Prostate gland (tissue), 2 donors: ENCODE data around the gene ITGB5. TPM values are rescaled to one million over a fixed set of nuclear protein-coding genes. Genes with fewer than 3 reads are reported as not detected.
A peak's percentile ranks its signal among the peaks of the same experiment; 100 is the strongest.
"Not testable (repeated sequence)": the region's sequence is repeated elsewhere in the genome, so short reads cannot be mapped to it uniquely, and the experiment has no call there.

Experiments used
- DNase-seq: peaks from one replicate; pipeline ENCODE4 v3.0.0-alpha.2; 2019; ENCODE audit warnings: low spot score
- H3K27ac ChIP-seq, 2 donors: fragments of 200-600 bp; sonication (generic); 2 replicates each; pipeline ENCODE4 v1.5.1; 2017 to 2019
- H3K27me3 ChIP-seq: fragments of 200-600 bp; sonication (generic); replicated peaks from 2 replicates; pipeline ENCODE4 v1.5.1; 2019; ENCODE audit not compliant: insufficient read depth
- H3K36me3 ChIP-seq, 2 donors: fragments of 200-600 bp; sonication (generic); 1 replicate in 1 of 2; 2 replicates in 1 of 2; pipeline versions ENCODE4 v1.5.1 to v1.8.1; 2017 to 2019
- H3K4me1 ChIP-seq: fragments of 200-600 bp; sonication (generic); replicated peaks from 2 replicates; pipeline ENCODE4 v1.5.1; 2019
- H3K4me3 ChIP-seq, 2 donors: fragments of 200-600 bp; sonication (generic); 2 replicates each; pipeline ENCODE4 v1.5.1; 2017 to 2019
- H3K9me3 ChIP-seq: fragments of 200-600 bp; sonication (generic); 2 replicates; pipeline ENCODE4 v1.5.1; 2017
- POLR2A ChIP-seq: fragments of 450-650 bp; IDR thresholded peaks from one replicate; pipeline ENCODE4 v1.6.1; 2016; ENCODE audit warnings: antibody characterized with exemption, mild to moderate bottlenecking
- POLR2AphosphoS5 ChIP-seq: sonication (generic); formaldehyde crosslinking; IDR thresholded peaks from one replicate; pipeline ENCODE4 v1.6.1; 2017; ENCODE audit warnings: antibody characterized with exemption
- WGBS: methylation state at CpG from one replicate; pipeline ENCODE4 v1.1.5; 2018; 5-methylcytosine and 5-hydroxymethylcytosine counted together
- intact Hi-C: fragments of 100-400 bp; cut with DNase I; formaldehyde crosslinking; loops from one replicate; pipeline ENCODE4 v1.14.2; 2022
- total RNA-seq, 2 donors: library from RNA; depleted of rRNA; stranded (reverse); fragments of >200 nt; gene quantifications; one replicate each; pipeline ENCODE4 v1.1.0, GENCODE V29; 2016
- TF ChIP-seq, protein P1 (sequence below), 4 experiments: fragments of 200-600 bp in 2 of 4; fragments of 450-650 bp in 2 of 4; sonication (generic) in 2 of 4; IDR thresholded peaks; 1 replicate in 3 of 4; 2 replicates in 1 of 4; pipeline ENCODE4 v1.5.1; 2016 to 2019; ENCODE audit warnings: antibody characterized with exemption in 4 of 4, mild to moderate bottlenecking in 2 of 4, moderate library complexity in 2 of 4

Gene ITGB5
- total RNA-seq, 2 donors from 2014 or later = 123 to 154 TPM

DNA sequence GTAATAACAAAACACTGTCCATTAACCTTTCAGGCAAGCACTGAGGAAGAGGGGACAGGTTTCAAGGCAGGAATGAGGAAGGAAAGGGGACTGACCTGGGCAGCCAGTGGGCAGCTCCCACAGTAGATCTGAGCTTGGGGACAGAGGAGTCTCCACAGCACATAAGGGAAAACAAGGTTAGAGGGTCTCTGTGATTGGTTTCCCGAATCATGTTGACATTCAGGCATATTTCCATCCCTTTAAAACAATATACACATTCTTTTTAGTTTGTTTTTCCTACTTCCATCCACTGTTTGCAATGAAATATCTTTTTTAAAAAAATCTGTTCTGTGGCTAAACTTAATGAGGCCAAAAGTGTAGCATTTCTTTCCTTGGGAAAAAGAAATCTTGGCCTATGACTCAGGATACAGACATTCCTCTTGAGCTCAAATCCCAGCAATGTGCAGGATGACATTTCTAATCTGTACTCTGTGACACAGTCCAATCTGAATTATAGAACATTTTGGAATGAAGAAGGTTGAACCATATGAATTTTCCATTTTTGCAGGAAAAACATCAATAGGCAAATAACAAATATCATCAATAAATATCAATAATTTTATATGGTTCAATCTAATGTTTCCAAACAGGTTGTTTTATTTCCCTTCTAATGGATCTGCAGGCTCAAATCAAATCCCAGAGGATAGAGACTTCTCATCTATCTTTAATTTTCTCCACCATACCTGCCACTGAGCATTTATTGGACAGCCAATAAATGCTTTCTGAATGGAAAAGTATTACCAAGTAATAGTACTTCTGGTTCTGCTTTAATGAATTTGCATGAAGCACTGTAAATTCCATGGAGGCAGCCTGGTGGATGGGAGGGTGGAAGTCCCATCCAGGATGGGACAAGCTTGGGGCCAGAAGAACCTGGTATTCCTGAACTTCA lies 54.1 kb downstream of the ITGB5 start:
- intact Hi-C loops = no loop called here
- Histone ChIP-seq H3K4me3 (no peak overlapping the region), H3K9me3 (no peaks in the 10 kb centered on the region), H3K27ac (peak overlapping the region in 1 of 2 donors; percentile 12), H3K27me3 (no peaks in the 10 kb centered on the region), H3K36me3 (no peaks in the 10 kb centered on the region), H3K4me1 (peaks cover 24% of the 10 kb centered on the region)
- TF ChIP-seq POLR2AphosphoS5 = no peak
- TF ChIP-seq, protein P1, sequence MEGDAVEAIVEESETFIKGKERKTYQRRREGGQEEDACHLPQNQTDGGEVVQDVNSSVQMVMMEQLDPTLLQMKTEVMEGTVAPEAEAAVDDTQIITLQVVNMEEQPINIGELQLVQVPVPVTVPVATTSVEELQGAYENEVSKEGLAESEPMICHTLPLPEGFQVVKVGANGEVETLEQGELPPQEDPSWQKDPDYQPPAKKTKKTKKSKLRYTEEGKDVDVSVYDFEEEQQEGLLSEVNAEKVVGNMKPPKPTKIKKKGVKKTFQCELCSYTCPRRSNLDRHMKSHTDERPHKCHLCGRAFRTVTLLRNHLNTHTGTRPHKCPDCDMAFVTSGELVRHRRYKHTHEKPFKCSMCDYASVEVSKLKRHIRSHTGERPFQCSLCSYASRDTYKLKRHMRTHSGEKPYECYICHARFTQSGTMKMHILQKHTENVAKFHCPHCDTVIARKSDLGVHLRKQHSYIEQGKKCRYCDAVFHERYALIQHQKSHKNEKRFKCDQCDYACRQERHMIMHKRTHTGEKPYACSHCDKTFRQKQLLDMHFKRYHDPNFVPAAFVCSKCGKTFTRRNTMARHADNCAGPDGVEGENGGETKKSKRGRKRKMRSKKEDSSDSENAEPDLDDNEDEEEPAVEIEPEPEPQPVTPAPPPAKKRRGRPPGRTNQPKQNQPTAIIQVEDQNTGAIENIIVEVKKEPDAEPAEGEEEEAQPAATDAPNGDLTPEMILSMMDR (IDR thresholded peaks at IDR 0.05) = no peak
- no peak for TF ChIP-seq POLR2A
- no peak for DNase-seq
- 56% methylated on average over 1 of the region's 1 CpG for WGBS

DNA sequence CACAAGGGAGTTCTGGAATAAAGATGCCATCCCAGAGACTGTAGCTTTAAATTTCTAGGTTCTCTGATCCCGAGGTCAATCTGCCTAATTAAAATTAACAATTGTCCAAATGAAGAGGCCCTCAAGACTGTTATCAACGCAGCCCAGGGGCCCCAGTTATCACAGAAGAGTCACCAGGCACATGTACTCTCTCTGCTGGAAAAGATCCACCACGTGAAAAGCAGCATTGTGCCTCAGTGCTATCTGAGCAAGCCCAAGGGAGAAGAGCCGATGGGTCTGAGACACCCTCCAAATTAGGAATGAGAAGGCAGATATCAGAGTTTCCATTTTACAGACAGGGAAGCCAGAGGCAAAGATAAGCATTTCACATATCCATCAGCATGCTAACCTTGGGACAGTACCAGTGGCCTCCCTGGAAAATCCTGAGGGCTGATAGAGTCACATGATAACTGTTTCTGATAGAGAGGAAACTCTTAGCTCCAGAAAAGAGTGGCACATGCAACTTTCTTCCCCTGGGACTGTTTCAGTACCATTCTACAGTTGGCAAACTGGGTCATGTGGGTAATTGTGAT lies 55.5 kb downstream of the ITGB5 start:
- Histone ChIP-seq H3K9me3 (no peaks in the 10 kb centered on the region), H3K4me3 (no peak overlapping the region), H3K27ac (no peak overlapping the region), H3K27me3 (no peaks in the 10 kb centered on the region), H3K36me3 (no peaks in the 10 kb centered on the region), H3K4me1 (peaks cover 21% of the 10 kb centered on the region)
- TF ChIP-seq, protein P1 (IDR thresholded peaks at IDR 0.05) = no peak
- TF ChIP-seq POLR2AphosphoS5 (no peak), POLR2A (no peak)
- no peak for DNase-seq
- intact Hi-C loops = no loop called here
- WGBS = 72% methylated on average over 4 of the region's 4 CpGs

DNA sequence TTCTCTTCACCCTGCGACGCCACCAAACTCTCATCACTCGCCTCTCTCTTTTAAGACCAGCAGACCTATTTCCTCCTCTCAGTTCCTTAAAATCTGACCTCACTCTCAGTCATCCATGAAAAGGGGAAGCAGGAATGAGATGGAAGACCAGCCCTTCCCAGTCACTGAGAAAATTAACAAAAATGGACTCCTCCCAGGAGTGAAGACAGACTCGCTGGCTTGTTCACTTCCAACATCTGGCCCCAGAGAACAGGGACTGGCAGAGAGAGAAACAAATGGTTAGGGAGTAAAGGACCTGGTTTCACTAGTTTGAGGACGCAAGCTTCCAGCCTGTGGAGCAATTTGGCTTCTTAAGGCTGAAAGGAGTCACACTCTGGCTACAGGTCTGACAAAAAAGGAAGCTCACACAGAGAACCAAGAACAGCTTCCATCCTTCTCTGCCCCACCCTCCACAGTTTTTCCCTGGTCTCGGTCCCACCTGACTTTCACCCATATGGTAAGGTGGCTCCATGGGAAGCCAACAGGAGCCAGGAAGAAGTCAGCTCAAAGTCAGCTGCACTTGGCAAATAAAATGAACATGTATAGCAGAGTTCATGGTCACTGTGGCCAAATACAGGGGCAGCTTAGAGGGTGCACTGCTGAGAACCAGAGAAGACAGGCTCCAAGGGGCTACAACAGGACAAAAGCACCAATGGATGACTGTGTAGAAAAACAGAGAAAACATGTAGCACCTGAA lies 57.2 kb downstream of the ITGB5 start:
- no peaks in the 10 kb centered on the region for H3K36me3 ChIP-seq
- peaks cover 4% of the 10 kb centered on the region for H3K4me1 ChIP-seq
- DNase-seq = no peak
- H3K4me3 ChIP-seq = no peak overlapping the region
- intact Hi-C loops = no loop called here
- H3K27me3 ChIP-seq = no peaks in the 10 kb centered on the region
- no peak overlapping the region for H3K27ac ChIP-seq
- no peak for TF ChIP-seq POLR2AphosphoS5
- TF ChIP-seq, protein P1 (IDR thresholded peaks at IDR 0.05) = no peak
- TF ChIP-seq POLR2A = no peak
- 64% methylated on average over 6 of the region's 6 CpGs for WGBS
- H3K9me3 ChIP-seq = no peaks in the 10 kb centered on the region

DNA sequence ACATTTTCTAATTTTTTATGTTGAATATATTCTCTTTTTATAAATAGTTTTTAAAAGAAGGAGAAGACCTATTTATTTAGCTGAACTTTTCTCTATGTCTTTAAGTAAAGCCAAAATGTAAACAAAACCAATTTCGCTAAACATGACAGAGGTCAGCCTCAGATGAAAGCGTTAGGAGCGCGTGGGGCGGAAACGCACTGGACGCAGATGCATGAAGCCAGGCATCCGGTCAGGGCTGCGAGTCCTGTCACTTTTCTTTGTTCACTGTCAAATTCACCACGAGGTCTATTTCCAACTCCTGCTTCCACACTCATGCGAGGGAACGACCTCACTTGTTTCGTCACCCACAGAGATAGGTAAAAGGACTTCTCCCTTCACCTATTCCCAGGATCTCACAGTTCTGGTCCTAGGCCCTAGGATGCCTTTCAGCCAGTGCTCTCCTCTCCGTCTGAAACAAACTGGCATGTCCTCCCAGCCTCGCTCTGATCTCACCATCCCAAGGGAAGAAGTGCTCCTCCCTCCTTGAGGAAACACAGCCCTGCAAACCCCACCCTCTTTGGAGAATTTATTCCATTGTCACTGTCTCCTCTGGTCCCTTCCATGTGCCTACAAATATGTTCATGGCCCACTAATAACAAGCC lies 57.9 kb downstream of the ITGB5 start:
- 90% methylated on average over 15 of the region's 15 CpGs for WGBS
- no peak overlapping the region for H3K27ac ChIP-seq
- intact Hi-C loops = no loop called here
- H3K27me3 ChIP-seq = no peaks in the 10 kb centered on the region
- TF ChIP-seq POLR2A (no peak), POLR2AphosphoS5 (no peak)
- TF ChIP-seq, protein P1 (IDR thresholded peaks at IDR 0.05) = no peak
- no peaks in the 10 kb centered on the region for H3K36me3 ChIP-seq
- no peaks in the 10 kb centered on the region for H3K9me3 ChIP-seq
- H3K4me1 ChIP-seq = no peaks in the 10 kb centered on the region
- H3K4me3 ChIP-seq = no peak overlapping the region
- no peak for DNase-seq

DNA sequence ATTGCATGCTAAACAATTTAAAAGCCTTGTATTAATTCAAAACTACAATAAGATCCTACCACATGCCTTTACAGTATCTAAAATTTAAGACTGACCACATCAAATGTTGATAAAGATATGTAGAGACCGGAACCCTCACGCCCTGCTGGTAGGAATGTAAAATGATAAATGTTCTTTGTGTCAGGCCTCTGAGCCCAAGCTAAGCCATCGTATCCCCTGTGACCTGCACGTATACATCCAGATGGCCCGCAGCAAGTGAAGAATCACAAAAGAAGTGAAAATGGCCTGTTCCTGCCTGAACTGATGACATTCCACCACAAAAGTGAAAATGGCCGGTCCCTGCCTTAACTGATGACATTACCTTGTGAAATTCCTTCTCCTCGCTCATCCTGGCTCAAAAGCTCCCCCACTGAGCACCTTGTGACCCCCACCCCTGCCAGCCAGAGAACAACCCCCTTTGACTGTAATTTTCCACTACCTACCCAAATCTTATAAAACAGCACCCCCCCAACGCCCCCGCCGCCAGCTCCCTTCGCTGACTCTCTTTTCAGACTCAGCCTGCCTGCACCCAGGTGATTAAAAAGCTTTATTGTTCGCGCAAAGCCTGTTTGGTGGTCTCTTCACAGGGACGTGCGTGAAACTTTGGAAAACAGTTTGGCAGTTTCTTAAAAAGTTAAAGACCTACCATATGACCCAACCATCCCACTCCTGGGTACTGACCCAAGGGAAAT lies 59.5 kb downstream of the ITGB5 start:
- H3K27me3 ChIP-seq, H3K36me3 ChIP-seq, H3K9me3 ChIP-seq, DNase-seq, H3K4me1 ChIP-seq, intact Hi-C loops, H3K27ac ChIP-seq, H3K4me3 ChIP-seq: not testable (repeated sequence)
- WGBS = 75% methylated on average over 15 of the region's 15 CpGs
